ENCODE results near the gene GALNT18.

The GALNT18 gene

GRCh38 chr11:11659567-11660362 lies 38.0 kb upstream of the GALNT18 start:
- Histone ChIP-seq H3K27ac (ENCODE audit: low read depth, low read length) (no peak overlapping the region), H3K36me3 (ENCODE audit: control insufficient read depth, insufficient read depth, low read length) (no peaks in the 10 kb centered on the region), H3K4me1 (ENCODE audit: control insufficient read depth, insufficient read depth, low read length) (peaks cover 15% of the 10 kb centered on the region), H3K4me3 (ENCODE audit: low read depth, low read length) (no peak overlapping the region), H3K9me3 (ENCODE audit: control insufficient read depth, insufficient read depth, low read length) (no peaks in the 10 kb centered on the region), H3K27me3 (ENCODE audit: control insufficient read depth, insufficient read depth, low read length) (no peaks in the 10 kb centered on the region), H3K9ac (ENCODE audit: low read depth, low read length) (no peak overlapping the region)

GRCh38 chr11:11657218-11657955 lies 35.6 kb upstream of the GALNT18 start:
- H3K9me3 ChIP-seq (ENCODE audit: control insufficient read depth, insufficient read depth, low read length) = no peaks in the 10 kb centered on the region
- no peaks in the 10 kb centered on the region for H3K27me3 ChIP-seq (ENCODE audit: control insufficient read depth, insufficient read depth, low read length)
- H3K9ac ChIP-seq (ENCODE audit: low read depth, low read length) = no peak overlapping the region
- H3K4me3 ChIP-seq (ENCODE audit: low read depth, low read length) = no peak overlapping the region
- H3K4me1 ChIP-seq (ENCODE audit: control insufficient read depth, insufficient read depth, low read length) = peaks cover 13% of the 10 kb centered on the region
- no peaks in the 10 kb centered on the region for H3K36me3 ChIP-seq (ENCODE audit: control insufficient read depth, insufficient read depth, low read length)
- H3K27ac ChIP-seq (ENCODE audit: low read depth, low read length) = no peak overlapping the region

GRCh38 chr11:11641581-11641980 lies 19.8 kb upstream of the GALNT18 start:
- no peaks in the 10 kb centered on the region for H3K27me3 ChIP-seq (ENCODE audit: control insufficient read depth, insufficient read depth, low read length)
- no peaks in the 10 kb centered on the region; the same call in 1 of the 2 replicates for H3K9me3 ChIP-seq (ENCODE audit: control insufficient read depth, insufficient read depth, low read length)
- no peak overlapping the region for H3K9ac ChIP-seq (ENCODE audit: low read depth, low read length)
- H3K36me3 ChIP-seq (ENCODE audit: control insufficient read depth, insufficient read depth, low read length) = no peaks in the 10 kb centered on the region
- H3K4me1 ChIP-seq (ENCODE audit: control insufficient read depth, insufficient read depth, low read length) = peaks cover 5% of the 10 kb centered on the region; the same call in 1 of the 2 replicates
- H3K27ac ChIP-seq (ENCODE audit: low read depth, low read length) = no peak overlapping the region
- H3K4me3 ChIP-seq (ENCODE audit: low read depth, low read length) = no peak overlapping the region

GRCh38 chr11:11640996-11641395 lies 19.2 kb upstream of the GALNT18 start:
- no peak overlapping the region for H3K9ac ChIP-seq (ENCODE audit: low read depth, low read length)
- no peaks in the 10 kb centered on the region for H3K4me1 ChIP-seq (ENCODE audit: control insufficient read depth, insufficient read depth, low read length)
- no peaks in the 10 kb centered on the region for H3K27me3 ChIP-seq (ENCODE audit: control insufficient read depth, insufficient read depth, low read length)
- no peak overlapping the region for H3K4me3 ChIP-seq (ENCODE audit: low read depth, low read length)
- H3K36me3 ChIP-seq (ENCODE audit: control insufficient read depth, insufficient read depth, low read length) = no peaks in the 10 kb centered on the region
- no peak overlapping the region for H3K27ac ChIP-seq (ENCODE audit: low read depth, low read length)
- no peaks in the 10 kb centered on the region; the same call in 1 of the 2 replicates for H3K9me3 ChIP-seq (ENCODE audit: control insufficient read depth, insufficient read depth, low read length)

- H3K36me3 ChIP-seq (ENCODE audit: control insufficient read depth, insufficient read depth, low read length) = no peaks in the 10 kb centered on the region
- no peaks in the 10 kb centered on the region for H3K27me3 ChIP-seq (ENCODE audit: control insufficient read depth, insufficient read depth, low read length)
- no peak overlapping the region for H3K27ac ChIP-seq (ENCODE audit: low read depth, low read length)
- no peak overlapping the region for H3K4me3 ChIP-seq (ENCODE audit: low read depth, low read length)
- no peaks in the 10 kb centered on the region; the same call in 1 of the 2 replicates for H3K9me3 ChIP-seq (ENCODE audit: control insufficient read depth, insufficient read depth, low read length)
- H3K9ac ChIP-seq (ENCODE audit: low read depth, low read length) = no peak overlapping the region
- no peaks in the 10 kb centered on the region for H3K4me1 ChIP-seq (ENCODE audit: control insufficient read depth, insufficient read depth, low read length)
Observed at GRCh38 chr11:11640152-11640551, 18.3 kb upstream of the GALNT18 start.

GRCh38 chr11:11636671-11637070 lies 14.9 kb upstream of the GALNT18 start:
- Histone ChIP-seq H3K9ac (ENCODE audit: low read depth, low read length) (no peak overlapping the region), H3K36me3 (ENCODE audit: control insufficient read depth, insufficient read depth, low read length) (no peaks in the 10 kb centered on the region), H3K27ac (ENCODE audit: low read depth, low read length) (no peak overlapping the region), H3K27me3 (ENCODE audit: control insufficient read depth, insufficient read depth, low read length) (no peaks in the 10 kb centered on the region), H3K9me3 (ENCODE audit: control insufficient read depth, insufficient read depth, low read length) (no peaks in the 10 kb centered on the region), H3K4me3 (ENCODE audit: low read depth, low read length) (no peak overlapping the region), H3K4me1 (ENCODE audit: control insufficient read depth, insufficient read depth, low read length) (no peaks in the 10 kb centered on the region)

GRCh38 chr11:11635443-11635842 lies 13.6 kb upstream of the GALNT18 start:
- Histone ChIP-seq H3K27ac (ENCODE audit: low read depth, low read length) (no peak overlapping the region), H3K9ac (ENCODE audit: low read depth, low read length) (no peak overlapping the region), H3K4me3 (ENCODE audit: low read depth, low read length) (no peak overlapping the region), H3K4me1 (ENCODE audit: control insufficient read depth, insufficient read depth, low read length) (no peaks in the 10 kb centered on the region), H3K9me3 (ENCODE audit: control insufficient read depth, insufficient read depth, low read length) (no peaks in the 10 kb centered on the region), H3K36me3 (ENCODE audit: control insufficient read depth, insufficient read depth, low read length) (no peaks in the 10 kb centered on the region), H3K27me3 (ENCODE audit: control insufficient read depth, insufficient read depth, low read length) (0 out of 2 replicates have a peak, but pooled peaks cover 2% of the 10 kb centered on the region)

- Histone ChIP-seq H3K36me3 (ENCODE audit: control insufficient read depth, insufficient read depth, low read length) (no peaks in the 10 kb centered on the region), H3K9me3 (ENCODE audit: control insufficient read depth, insufficient read depth, low read length) (no peaks in the 10 kb centered on the region), H3K27me3 (ENCODE audit: control insufficient read depth, insufficient read depth, low read length) (peaks cover 32% of the 10 kb centered on the region), H3K9ac (ENCODE audit: low read depth, low read length) (no peak overlapping the region), H3K4me1 (ENCODE audit: control insufficient read depth, insufficient read depth, low read length) (peaks cover 23% of the 10 kb centered on the region), H3K27ac (ENCODE audit: low read depth, low read length) (no peak overlapping the region), H3K4me3 (ENCODE audit: low read depth, low read length) (no peak overlapping the region)
Observed at GRCh38 chr11:11629368-11629767, 7.6 kb upstream of the GALNT18 start.

- Histone ChIP-seq H3K9me3 (ENCODE audit: control insufficient read depth, insufficient read depth, low read length) (no peaks in the 10 kb centered on the region), H3K27me3 (ENCODE audit: control insufficient read depth, insufficient read depth, low read length) (peaks cover 36% of the 10 kb centered on the region), H3K4me3 (ENCODE audit: low read depth, low read length) (peak overlapping the region; percentile 3), H3K27ac (ENCODE audit: low read depth, low read length) (no peak overlapping the region), H3K9ac (ENCODE audit: low read depth, low read length) (no peak overlapping the region), H3K36me3 (ENCODE audit: control insufficient read depth, insufficient read depth, low read length) (no peaks in the 10 kb centered on the region), H3K4me1 (ENCODE audit: control insufficient read depth, insufficient read depth, low read length) (peaks cover 23% of the 10 kb centered on the region)
Observed at GRCh38 chr11:11628651-11629050, 6.8 kb upstream of the GALNT18 start.

GRCh38 chr11:11626128-11626527 lies 4.3 kb upstream of the GALNT18 start:
- peaks cover 49% of the 10 kb centered on the region for H3K27me3 ChIP-seq (ENCODE audit: control insufficient read depth, insufficient read depth, low read length)
- H3K4me3 ChIP-seq (ENCODE audit: low read depth, low read length) = no peak overlapping the region

GRCh38 chr11:11624926-11625325 lies 3.1 kb upstream of the GALNT18 start:
- no peak overlapping the region for H3K4me3 ChIP-seq (ENCODE audit: low read depth, low read length)
- H3K27me3 ChIP-seq (ENCODE audit: control insufficient read depth, insufficient read depth, low read length) = peaks cover 54% of the 10 kb centered on the region

More at GRCh38 chr11:11626128-11626527, 4.3 kb upstream of the GALNT18 start:
- peaks cover 26% of the 10 kb centered on the region for H3K4me1 ChIP-seq (ENCODE audit: control insufficient read depth, insufficient read depth, low read length)
- H3K27ac ChIP-seq (ENCODE audit: low read depth, low read length) = no peak overlapping the region
- no peaks in the 10 kb centered on the region for H3K36me3 ChIP-seq (ENCODE audit: control insufficient read depth, insufficient read depth, low read length)
- H3K9me3 ChIP-seq (ENCODE audit: control insufficient read depth, insufficient read depth, low read length) = no peaks in the 10 kb centered on the region
- H3K9ac ChIP-seq (ENCODE audit: low read depth, low read length) = no peak overlapping the region

More at GRCh38 chr11:11624926-11625325, 3.1 kb upstream of the GALNT18 start:
- H3K27ac ChIP-seq (ENCODE audit: low read depth, low read length) = no peak overlapping the region
- no peaks in the 10 kb centered on the region for H3K36me3 ChIP-seq (ENCODE audit: control insufficient read depth, insufficient read depth, low read length)
- peaks cover 26% of the 10 kb centered on the region for H3K4me1 ChIP-seq (ENCODE audit: control insufficient read depth, insufficient read depth, low read length)
- H3K9me3 ChIP-seq (ENCODE audit: control insufficient read depth, insufficient read depth, low read length) = no peaks in the 10 kb centered on the region
- H3K9ac ChIP-seq (ENCODE audit: low read depth, low read length) = no peak overlapping the region
